HG02763 (cell line): Measurements from ENCODE around the gene ITK.
"Not testable (repeated sequence)": the region's sequence is repeated elsewhere in the genome, so short reads cannot be mapped to it uniquely, and the experiment has no call there.

Source experiments
- ATAC-seq: cut with Tn5 transposase; IDR thresholded peaks from one replicate; pipeline ENCODE4 v1.9.1; 2021; ENCODE audit warnings: mild to moderate bottlenecking, moderate library complexity; ENCODE audit not compliant: unreplicated experiment

The ITK gene

DNA sequence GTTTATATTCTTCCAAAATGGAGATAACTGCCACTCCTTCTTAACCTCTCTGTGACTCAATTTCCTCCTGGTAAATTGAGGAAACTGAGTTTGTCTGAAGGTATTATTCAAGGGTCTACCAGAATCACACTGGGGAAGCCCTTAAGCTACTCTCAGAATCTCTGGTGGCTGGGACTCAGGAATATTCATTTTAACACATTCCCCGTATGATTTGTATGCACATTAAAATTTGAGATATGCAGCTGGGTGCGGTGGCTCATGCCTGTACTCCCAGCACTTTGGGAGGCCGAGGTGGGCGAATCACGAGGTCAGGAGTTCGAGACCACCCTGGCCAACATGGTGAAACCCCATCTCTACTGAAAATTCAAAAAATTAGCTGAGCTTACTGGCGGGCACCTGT is 64.1 kb downstream of the ITK start:
- ATAC-seq = not testable (repeated sequence)

DNA sequence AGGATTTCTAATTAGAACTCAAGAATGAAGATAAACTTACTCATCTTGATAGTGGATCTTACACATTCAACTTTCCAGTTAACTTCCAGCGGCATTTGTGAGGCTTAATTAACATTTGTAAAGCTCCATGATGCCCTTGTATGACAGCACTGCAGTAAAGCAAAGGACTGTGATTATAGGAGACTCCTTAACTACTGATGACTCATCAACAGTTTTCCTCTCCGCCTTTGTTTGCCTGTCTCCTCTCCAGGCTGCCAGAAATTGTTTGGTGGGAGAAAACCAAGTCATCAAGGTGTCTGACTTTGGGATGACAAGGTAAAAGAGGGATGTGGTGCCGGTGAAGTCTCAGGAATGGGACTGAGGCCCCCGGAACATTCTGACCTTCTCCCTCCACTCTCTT is 64.8 kb downstream of the ITK start:
- no peak for ATAC-seq

DNA sequence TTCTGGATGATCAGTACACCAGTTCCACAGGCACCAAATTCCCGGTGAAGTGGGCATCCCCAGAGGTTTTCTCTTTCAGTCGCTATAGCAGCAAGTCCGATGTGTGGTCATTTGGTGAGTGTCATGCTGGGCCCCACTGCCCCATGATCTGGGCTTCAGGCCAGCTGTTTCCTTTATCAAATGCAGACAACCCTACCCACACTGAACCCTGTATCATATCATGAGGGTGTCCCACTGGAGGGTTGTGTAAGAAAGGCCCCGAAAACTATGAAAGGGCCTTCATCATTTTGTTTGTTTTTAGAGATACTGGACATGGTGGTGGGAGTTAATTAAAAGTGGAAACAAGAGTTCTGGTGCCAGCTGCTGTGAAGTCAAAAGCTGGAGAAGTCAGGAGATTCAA is 65.2 kb downstream of the ITK start:
- ATAC-seq = no peak

DNA sequence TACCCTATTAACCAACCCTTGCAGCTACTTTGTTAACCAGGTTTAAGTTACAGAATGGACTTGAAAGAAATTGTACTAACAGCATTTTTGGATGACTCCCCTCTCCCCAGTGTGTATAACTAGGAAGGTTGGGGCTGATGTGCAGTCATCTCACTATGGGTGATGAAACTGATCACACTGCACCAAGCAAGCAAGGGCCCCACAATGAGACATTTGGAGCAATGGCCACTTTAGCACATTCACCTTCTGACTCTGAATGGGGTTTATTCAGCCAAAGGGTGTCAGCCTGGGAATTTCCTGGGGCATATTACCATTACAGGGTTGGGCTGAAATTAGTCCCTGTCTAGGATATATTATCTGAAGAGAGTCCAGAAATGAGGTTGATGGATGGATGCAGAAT is 66.6 kb downstream of the ITK start:
- no peak for ATAC-seq

DNA sequence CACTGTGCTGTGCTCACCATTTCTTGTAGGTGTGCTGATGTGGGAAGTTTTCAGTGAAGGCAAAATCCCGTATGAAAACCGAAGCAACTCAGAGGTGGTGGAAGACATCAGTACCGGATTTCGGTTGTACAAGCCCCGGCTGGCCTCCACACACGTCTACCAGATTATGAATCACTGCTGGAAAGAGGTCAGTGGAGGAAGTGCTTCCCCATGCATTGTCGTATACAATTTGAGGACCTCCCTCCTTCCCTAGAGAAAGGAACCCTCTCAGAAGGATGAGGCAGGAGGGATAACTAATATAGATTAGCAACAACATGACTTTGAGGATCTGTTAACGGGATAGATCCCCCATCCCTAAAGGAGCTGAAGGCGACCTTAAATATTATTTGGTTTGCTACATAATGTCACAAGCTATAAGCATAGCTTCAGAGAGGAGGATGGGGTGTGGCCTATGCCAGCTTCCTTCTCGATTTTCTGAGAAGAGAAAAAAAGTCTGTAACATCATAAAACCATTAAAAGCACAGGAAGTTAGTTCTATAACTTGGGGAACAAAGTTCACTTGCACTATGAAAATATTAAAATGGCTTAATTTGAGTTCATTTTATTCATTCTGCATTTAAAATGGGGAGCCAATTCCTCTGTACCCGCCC is 68.3 kb downstream of the ITK start:
- ATAC-seq = no peak

DNA sequence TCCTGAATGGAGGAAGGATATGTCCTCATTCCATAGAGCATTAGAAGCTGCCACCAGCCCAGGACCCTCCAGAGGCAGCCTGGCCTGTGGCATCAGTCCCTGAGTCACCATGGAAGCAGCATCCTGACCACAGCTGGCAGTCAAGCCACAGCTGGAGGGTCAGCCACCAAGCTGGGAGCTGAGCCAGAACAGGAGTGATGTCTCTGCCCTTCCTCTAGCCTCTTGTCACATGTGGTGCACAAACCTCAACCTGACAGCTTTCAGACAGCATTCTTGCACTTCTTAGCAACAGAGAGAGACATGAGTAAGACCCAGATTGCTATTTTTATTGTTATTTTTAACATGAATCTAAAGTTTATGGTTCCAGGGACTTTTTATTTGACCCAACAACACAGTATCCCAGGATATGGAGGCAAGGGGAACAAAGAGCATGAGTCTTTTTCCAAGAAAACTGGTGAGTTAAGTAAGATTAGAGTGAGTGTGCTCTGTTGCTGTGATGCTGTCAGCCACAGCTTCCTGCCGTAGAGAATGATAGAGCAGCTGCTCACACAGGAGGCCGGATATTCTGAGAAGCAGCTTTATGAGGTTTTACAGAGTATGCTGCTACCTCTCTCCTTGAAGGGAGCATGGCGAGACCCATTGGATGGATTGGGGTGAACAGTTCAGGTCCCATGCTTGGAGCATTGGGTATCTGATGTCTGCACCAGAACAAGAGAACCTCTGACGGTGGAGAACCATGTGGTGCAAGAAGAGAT is 72.2 kb downstream of the ITK start:
- peak; percentile 79 for ATAC-seq

DNA sequence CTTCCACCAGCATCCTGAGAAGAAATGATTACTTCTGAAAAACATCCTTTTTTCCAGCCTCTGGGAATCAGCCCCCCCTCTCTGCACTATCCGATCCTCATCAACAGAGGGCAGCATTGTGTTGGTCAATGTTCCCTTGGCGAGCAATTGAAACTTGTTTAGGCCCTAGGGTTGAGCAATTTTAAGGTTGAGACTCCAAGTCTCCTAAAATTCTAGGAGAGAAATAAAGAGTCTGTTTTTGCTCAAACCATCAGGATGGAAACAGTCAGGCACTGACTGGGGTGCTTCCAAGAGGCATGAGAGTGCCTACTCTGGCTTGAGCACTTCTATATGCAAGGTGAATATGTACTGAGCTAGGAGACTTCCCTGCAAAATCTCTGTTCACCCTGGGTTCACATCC is 72.9 kb downstream of the ITK start:
- peak; percentile 47 for ATAC-seq

DNA sequence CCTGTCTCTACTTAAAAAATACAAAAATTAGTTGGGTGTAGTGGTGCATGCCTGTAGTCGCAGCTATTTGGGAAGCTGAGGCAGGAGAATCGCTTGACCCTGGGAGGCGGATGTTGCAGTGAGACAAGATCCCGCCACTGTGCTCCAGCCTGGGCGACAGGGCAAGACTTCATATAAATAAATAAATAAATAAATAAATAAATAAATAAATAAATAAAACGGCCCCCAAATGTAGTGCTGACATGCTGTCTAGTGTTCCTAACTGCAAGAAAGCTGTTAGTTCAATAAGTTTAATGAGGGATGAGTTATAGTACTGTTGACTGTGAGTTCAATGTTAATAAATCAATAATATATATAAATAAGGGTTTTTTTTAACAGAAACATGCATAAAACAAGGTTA is 77.8 kb downstream of the ITK start:
- ATAC-seq = no peak

DNA sequence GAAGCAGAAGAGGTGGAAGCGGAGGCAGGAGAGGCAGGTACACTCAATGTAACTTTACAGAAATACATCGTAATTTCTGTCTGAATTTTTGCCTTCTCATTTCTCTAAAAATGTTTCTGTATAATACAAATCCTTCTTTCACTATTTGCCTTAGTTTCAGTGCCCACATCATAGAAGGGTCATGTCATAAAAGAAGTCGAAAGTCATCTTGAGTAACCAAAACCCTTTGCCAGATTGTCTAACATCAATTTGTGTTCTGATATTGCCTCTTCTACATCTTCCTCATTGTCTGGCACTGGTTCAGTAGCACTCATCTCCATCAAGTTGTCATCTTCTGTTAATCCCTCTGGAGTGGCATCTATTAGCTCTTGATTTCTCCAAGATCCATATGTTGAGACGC is 79.1 kb downstream of the ITK start:
- no peak for ATAC-seq

DNA sequence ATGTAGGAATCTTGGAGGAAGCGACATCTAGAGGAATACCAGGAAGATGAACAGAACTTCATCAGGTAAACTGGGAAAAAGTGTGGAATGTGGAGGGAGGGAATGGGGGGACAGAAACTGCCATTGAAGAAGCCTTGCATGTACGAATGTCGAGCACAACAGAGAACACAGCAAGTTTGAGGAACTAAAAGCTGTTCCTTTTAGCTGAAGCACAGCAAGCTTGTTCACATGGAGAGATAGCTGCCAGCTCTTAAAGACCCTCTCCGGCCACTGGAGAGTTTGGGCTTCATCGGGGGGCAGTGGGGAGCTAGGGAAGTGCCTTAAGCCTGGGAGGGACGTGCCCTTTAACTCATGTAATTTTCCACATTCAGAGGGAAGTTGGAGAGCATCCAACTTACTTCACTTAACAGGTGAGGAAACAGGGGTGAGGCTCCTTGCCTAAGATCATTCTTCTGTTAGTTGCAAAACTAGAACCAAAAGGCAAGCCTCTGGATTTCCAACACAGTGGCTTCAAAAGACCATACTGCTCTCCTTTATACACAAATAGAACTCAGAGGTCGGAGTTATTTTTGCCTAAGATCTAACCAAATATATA is 83.0 kb downstream of the ITK start:
- ATAC-seq = no peak

DNA sequence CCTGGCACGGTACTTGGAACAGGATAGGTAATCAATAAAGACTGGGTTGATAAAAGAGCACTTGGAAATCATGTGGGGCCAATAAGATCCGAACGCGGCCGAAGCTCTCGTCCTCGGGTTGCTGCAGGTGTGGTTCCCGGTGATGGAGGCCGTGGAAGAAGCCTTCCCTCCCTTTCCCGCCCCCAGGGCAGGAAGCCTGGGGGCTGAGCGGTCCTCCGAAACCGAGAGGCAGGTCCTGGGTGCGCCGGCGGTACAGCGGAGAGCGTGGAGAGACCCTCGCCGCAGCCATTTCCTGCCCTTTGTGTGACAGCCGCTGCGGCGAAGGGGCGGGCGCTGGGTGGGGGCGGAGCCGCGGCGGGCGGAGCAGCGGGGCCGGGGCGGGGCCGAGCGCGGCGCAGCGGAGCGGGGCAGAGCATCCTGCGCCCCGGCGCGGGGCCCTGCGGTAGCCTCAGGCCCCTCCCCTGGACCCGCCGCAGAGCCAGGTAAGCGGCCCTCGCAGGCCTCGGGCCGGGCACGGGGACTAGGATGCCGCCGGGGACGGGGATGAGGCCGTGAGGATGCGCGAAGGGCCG is 85.2 kb downstream of the ITK start, which contains the start of gene CYFIP2:
Gene CYFIP2, plus strand, starts transcription at position 410 of the 572 bp plus-strand sequence. CDS start 19,239 bp downstream, outside the sequence.
- peak; percentile 87 for ATAC-seq

DNA sequence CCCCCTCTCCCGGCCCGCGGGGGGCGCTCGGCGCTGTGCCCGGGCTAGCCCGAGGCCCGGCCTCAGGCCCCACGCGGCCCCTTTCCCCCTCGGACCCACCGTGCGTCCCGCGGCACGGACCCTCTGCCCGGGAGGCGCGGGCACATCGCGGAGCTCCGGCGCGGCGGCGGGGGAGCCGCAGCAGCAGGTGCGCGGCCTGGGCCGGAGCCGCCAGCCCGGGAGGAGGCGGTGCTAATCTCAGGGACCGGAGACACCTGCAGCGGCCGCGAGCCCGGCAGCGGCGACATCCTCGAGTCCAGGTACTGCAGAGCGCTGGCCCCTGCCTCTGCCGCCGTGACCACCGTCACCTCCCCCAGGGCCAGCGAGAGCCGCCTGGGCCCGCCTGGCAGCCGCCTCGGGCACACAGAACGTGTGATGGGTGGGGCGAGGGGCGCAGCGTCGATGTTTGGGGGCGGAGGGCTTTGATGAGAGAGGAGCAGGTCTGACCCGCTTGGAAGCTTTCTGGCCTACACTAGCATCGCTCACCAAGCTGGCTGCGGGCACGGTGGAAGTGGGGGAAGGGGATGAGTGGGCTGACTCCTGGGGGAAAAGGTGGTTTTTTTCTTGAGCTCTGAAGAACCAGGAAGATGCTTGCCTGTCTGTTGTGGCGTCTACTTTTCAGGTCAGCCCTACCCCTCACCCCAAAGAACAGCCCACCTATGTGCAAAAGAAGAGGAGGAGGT is 85.8 kb downstream of the ITK start:
- ATAC-seq = peak; percentile 54

DNA sequence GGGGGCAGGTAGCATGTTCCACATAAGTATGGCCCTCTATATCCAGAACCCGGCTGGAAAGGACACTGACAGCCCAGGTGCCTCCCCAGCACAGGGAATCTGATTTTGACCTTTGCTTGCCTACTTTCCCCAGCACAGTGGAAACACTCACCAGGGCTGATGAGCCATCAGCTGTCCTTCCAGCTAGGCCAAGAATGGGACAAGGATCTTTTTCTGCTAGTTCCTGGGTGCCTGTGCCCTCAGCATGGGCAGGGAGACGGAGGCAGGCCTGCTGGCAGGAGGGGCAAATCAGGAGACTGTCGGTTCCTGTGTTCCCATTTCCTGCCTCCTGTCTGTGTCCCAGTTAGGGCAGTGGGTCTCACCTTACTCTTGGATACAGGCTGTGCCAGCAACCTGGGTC is 86.4 kb downstream of the ITK start:
- no peak for ATAC-seq

DNA sequence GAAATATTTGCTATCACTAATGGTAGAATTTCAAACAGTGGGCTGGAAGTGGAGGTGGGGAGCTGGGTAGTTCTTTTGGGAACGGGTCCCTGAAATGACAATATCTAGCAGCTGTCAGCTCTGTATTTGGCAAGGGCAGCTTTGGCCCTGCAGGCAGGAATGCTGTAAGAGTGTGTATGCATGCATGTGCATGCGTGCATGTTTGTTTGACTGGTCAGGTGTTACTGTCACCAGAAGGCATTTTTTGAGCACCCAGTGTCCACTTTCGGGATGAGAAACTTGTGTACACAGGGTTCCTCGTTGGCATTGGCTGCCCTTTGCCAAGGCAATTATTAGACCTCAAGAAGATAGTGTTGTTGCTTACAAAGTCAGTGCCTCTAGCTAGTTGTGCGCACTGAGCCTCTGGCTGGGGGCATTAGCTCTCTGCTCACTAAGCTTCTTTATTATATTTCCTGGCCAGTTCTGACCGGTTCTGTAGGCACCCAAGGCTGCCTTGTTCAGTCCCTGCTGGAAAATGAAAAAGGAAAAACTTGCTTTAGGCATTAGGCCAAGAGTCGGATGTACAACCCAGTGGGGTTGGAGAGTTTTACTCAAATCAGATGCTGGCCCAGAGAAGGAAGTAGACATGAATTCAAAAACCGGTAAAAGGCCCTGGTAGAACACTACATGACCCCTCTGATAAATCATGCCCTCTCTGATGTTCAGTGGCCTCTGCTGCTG is 87.3 kb downstream of the ITK start:
- ATAC-seq = no peak

DNA sequence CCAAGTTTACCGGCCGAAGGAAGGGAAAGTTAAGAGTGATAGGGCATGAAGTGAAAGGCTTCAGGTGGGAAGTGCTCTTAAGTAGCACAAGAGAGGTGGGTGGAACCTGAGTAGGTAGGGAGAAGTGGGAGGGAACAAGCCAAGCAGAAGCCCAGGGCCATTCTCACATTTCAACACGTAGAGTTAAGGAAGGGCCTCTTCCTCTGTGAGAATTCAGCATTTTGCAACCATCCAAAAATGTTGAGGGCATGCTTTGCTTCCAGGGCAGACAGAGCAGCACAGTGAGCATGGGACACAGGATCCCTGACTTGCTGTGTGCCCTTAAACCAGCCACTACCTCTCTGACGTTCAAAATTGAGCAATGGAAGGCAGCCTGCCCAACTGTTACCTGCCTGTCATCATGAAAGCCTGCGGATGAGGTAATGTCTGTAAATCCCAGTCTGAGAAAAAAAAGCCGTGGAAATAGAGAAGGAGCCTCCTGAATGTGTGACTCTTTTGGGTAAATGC is 88.6 kb downstream of the ITK start:
- no peak for ATAC-seq

DNA sequence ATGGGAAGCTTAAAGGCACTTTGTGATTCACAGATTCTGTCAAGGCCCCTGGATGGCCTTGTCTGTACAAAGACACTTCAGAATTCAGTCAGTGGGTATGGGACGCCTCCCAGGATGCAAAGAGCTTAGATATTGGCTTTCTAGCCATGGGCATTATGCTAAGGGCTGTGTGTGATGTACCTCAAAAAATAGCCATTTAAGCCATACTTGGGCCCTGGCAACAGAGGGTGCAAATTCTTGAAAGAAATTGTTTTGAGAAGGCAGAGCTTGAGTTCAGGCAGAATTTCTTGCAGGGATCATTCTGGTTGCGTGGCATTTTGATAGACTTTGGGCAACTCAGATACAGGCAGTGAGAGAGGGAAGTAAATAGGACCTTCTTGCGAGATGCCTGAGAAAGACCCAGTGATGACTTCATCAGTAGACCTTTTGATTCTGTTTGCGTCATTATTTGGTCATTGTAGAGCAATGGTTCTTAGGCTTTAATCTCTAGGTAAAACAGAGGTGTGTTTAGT is 89.2 kb downstream of the ITK start:
- ATAC-seq = no peak

DNA sequence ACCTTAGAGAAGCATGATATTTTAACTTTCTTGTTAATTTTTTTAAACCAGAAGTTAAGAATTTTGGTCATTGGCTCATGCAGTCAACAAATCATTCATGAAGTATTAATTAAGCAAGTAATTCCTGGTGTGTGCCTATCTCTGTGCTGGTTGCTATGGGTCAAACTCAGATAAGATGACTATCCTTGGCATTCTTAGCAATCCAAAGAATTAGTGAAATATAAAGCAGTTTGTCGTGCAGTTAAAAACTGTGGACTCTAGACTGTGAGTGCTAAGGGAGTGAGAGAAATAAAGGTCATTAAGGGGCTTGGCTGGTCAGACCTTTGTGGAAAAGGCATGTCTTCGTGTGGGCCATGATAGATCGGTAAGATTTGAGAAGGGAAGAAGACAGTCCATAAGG is 90.1 kb downstream of the ITK start:
- no peak for ATAC-seq

DNA sequence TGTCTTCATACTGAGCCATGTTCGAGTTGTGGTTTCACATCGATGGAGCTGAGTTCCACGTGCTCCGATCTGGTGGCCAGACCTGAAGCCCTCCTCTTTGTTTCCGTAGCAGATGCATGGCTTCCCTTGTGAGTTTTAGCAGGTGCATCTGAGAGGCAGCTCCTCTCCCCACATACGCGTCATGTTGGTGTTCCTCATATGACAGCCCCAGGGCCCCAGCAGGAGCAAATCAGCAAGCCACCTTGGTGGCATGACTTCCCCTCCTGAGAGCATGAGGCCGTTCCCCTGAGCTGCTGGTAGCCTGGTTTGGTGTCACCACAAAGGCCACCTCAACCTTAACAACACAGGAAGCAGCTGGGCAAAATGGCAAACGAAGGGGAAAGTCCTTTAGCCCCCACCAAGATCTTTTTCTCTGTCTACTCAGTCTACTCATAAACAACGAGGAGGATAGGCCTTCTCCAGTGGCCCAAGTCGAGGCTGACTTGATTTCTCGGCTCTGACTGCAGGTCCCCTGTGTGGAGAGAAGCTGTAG is 91.2 kb downstream of the ITK start:
- ATAC-seq = peak; percentile 84

DNA sequence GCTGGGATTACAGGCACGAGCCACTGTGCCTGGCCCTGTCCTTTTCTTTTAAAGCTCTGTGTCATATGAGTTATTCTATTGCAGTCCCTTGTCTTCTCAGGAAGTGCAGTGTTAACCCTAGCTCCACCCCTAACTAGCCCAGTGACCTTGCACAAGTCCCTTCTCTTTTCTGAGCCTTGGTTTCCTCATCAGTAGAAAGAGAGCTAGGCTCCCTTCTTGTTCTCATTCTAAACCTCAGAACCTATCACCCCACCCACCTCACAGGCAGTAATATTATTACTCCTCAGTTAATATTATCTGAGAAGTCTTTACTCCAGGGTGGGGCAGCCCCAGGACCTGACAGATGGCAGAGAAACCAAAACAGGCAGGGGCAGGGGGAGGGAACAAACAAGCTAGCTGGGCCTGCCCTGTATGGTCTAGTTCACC is 92.5 kb downstream of the ITK start:
- peak; percentile 43 for ATAC-seq

DNA sequence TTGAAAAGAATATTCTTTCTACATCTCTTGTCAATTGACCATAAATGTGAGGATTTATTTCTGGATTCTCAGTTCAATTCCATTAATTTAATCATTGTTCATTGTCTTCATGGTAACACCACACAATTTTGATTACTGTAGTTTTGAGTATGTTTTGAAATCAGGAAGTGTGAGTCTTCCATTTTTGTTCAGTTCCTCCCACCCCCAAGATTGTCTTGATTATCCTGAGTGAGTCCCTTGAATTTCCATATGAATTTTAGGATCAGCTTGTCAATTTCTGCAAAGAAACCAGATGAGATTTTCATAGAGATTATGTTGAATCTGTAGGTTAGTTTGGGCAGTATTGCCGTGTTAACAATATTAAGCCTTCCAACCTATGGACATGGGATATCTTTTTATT is 94.8 kb downstream of the ITK start:
- ATAC-seq = no peak
